RPMI7951 (cell line): ENCODE measurements around the gene PDZD4. TPM values are rescaled to one million over a fixed set of nuclear protein-coding genes. Genes with fewer than 3 reads are reported as not detected.

Experiments used
- DNase-seq: peaks from one replicate; pipeline ENCODE4 v3.0.0-alpha.2; 2012; ENCODE audit warnings: low read depth
- total RNA-seq: library from RNA; depleted of rRNA; stranded (reverse); fragments of >200 nt; shearing (Covaris generic); gene quantifications from 2 replicates; pipeline ENCODE4 v1.2.3, GENCODE V29; 2014; rRNA removed

Gene PDZD4
- 0.12 and 0.68 TPM in 2 replicates for total RNA-seq

GRCh38 chrX:153829799-153830639 is at the start of gene PDZD4:
Gene PDZD4 (minus strand): TSS chrX:153830544. CDS start chrX:153830298, 246 bp downstream.
- no peak for DNase-seq

GRCh38 chrX:153879741-153880439 is 49.5 kb upstream of the PDZD4 start:
- no peak for DNase-seq

- DNase-seq = no peak
These were observed 48.8 kb upstream of the PDZD4 start for GRCh38 chrX:153878969-153879653.

GRCh38 chrX:153878345-153878744 is 48.0 kb upstream of the PDZD4 start:
- DNase-seq = no peak

GRCh38 chrX:153877571-153878261 is 47.4 kb upstream of the PDZD4 start:
- DNase-seq = no peak

GRCh38 chrX:153876112-153876491 is 45.8 kb upstream of the PDZD4 start:
- no peak for DNase-seq

GRCh38 chrX:153875391-153876111 is 45.2 kb upstream of the PDZD4 start:
- DNase-seq = no peak

- no peak for DNase-seq
These were observed 44.2 kb upstream of the PDZD4 start for GRCh38 chrX:153874366-153875125.

- no peak for DNase-seq
These were observed 43.7 kb upstream of the PDZD4 start for GRCh38 chrX:153874085-153874365.

GRCh38 chrX:153873282-153874084 is 43.1 kb upstream of the PDZD4 start:
- DNase-seq = no peak

GRCh38 chrX:153871946-153872878 is 41.9 kb upstream of the PDZD4 start:
- no peak for DNase-seq

GRCh38 chrX:153871451-153871850 is 41.1 kb upstream of the PDZD4 start:
- DNase-seq = no peak

GRCh38 chrX:153870791-153871360 is 40.5 kb upstream of the PDZD4 start:
- no peak for DNase-seq

GRCh38 chrX:153870288-153870690 is 39.9 kb upstream of the PDZD4 start:
- DNase-seq = no peak

GRCh38 chrX:153869473-153870287 is 39.3 kb upstream of the PDZD4 start:
- DNase-seq = no peak

GRCh38 chrX:153868576-153869472 is 38.5 kb upstream of the PDZD4 start:
- DNase-seq = no peak
